Right atrium auricular region (tissue), 2 donors: ENCODE results near the gene GFPT2. TPM values are rescaled to one million over a fixed set of nuclear protein-coding genes. Genes with fewer than 3 reads are reported as not detected.

ENCODE experiments used
- DNase-seq: peaks from one replicate; pipeline ENCODE4 v3.0.0-alpha.2; 2019; ENCODE audit warnings: low spot score
- H3K27ac ChIP-seq, 2 donors: fragments of 200-600 bp; sonication (generic); 1 replicate in 1 of 2; 2 replicates in 1 of 2; pipeline ENCODE4 v1.5.1; 2016 to 2019
- H3K27me3 ChIP-seq, 2 donors: fragments of 200-600 bp; sonication (generic); one replicate each; pipeline versions ENCODE4 v1.5.1 to v1.6.0; 2017 to 2019
- H3K36me3 ChIP-seq: fragments of 200-600 bp; sonication (generic); one replicate; pipeline ENCODE4 v1.5.1; 2016
- H3K4me1 ChIP-seq, 2 donors: fragments of 200-600 bp; sonication (generic); one replicate each; pipeline versions ENCODE4 v1.5.1 to v1.6.0; 2017 to 2019
- H3K4me3 ChIP-seq, 2 donors: fragments of 200-600 bp; sonication (generic); 1 replicate in 1 of 2; 2 replicates in 1 of 2; pipeline ENCODE4 v1.5.1; 2017 to 2019; ENCODE audit warnings: mild to moderate bottlenecking in 1 of 2, moderate library complexity in 1 of 2
- H3K9me3 ChIP-seq, 2 donors: fragments of 200-600 bp; sonication (generic); one replicate each; pipeline ENCODE4 v1.5.1; 2019
- CTCF ChIP-seq, 2 donors: fragments of 200-600 bp; sonication (generic); IDR thresholded peaks; one replicate each; pipeline ENCODE4 v1.5.1; 2019; ENCODE audit warnings: antibody characterized with exemption in 2 of 2
- total RNA-seq, 2 donors: library from RNA; depleted of rRNA; stranded (reverse); fragments of >200 nt; gene quantifications; one replicate each; pipeline ENCODE4 v1.1.0, GENCODE V29; 2016

GFPT2 gene
- total RNA-seq, 2 donors from 2014 or later, result 25.4 to 27.2 TPM

GRCh38 chr5:180389252-180390101 lies 36.3 kb upstream of the GFPT2 start:
- peak; percentile 73 for DNase-seq
- no peaks in the 10 kb centered on the region for H3K27me3 ChIP-seq
- no peaks in the 10 kb centered on the region for H3K36me3 ChIP-seq
- peak overlapping the region in 1 of 2 donors; percentile 43 for H3K27ac ChIP-seq
- no peaks in the 10 kb centered on the region for H3K4me1 ChIP-seq
- no peaks in the 10 kb centered on the region for H3K9me3 ChIP-seq
- H3K4me3 ChIP-seq, result no peak overlapping the region
- TF ChIP-seq CTCF (IDR thresholded peaks at IDR 0.05), result no peak

GRCh38 chr5:180387798-180388197 lies 34.7 kb upstream of the GFPT2 start:
- Histone ChIP-seq H3K4me1 (no peaks in the 10 kb centered on the region), H3K27me3 (no peaks in the 10 kb centered on the region), H3K27ac (no peak overlapping the region), H3K4me3 (no peak overlapping the region), H3K9me3 (no peaks in the 10 kb centered on the region), H3K36me3 (no peaks in the 10 kb centered on the region)
- no peak for DNase-seq
- no peak for TF ChIP-seq CTCF (IDR thresholded peaks at IDR 0.05)

GRCh38 chr5:180382926-180383325 lies 29.8 kb upstream of the GFPT2 start:
- no peak for TF ChIP-seq CTCF (IDR thresholded peaks at IDR 0.05)
- H3K9me3 ChIP-seq, result no peaks in the 10 kb centered on the region
- no peak for DNase-seq

GRCh38 chr5:180381851-180382480 lies 28.8 kb upstream of the GFPT2 start:
- Histone ChIP-seq H3K4me1 (no peaks in the 10 kb centered on the region), H3K27me3 (no peaks in the 10 kb centered on the region), H3K9me3 (no peaks in the 10 kb centered on the region), H3K27ac (no peak overlapping the region), H3K36me3 (no peaks in the 10 kb centered on the region), H3K4me3 (no peak overlapping the region)
- no peak for TF ChIP-seq CTCF (IDR thresholded peaks at IDR 0.05)
- no peak for DNase-seq

More at GRCh38 chr5:180382926-180383325, 29.8 kb upstream of the GFPT2 start:
- Histone ChIP-seq H3K27me3 (no peaks in the 10 kb centered on the region), H3K4me3 (no peak overlapping the region), H3K4me1 (no peaks in the 10 kb centered on the region), H3K27ac (no peak overlapping the region), H3K36me3 (no peaks in the 10 kb centered on the region)

- DNase-seq, result no peak
- H3K27ac ChIP-seq, result no peak overlapping the region
- TF ChIP-seq CTCF (IDR thresholded peaks at IDR 0.05), result no peak
Measured at GRCh38 chr5:180381428-180381827, 28.3 kb upstream of the GFPT2 start.

More at GRCh38 chr5:180381428-180381827, 28.3 kb upstream of the GFPT2 start:
- H3K4me1 ChIP-seq, result no peaks in the 10 kb centered on the region
- no peaks in the 10 kb centered on the region for H3K27me3 ChIP-seq
- H3K4me3 ChIP-seq, result no peak overlapping the region
- no peaks in the 10 kb centered on the region for H3K9me3 ChIP-seq
- H3K36me3 ChIP-seq, result no peaks in the 10 kb centered on the region
